Measurements from ENCODE around the gene ACP7.

GRCh38 chr19:39154100-39154628 lies 70.0 kb downstream of the ACP7 start:
- TF ChIP-seq GATA3 (IDR thresholded peaks at IDR 0.05; ENCODE audit: low read depth, low read length): no peak
- no peak for TF ChIP-seq GATA2 (IDR thresholded peaks at IDR 0.05; ENCODE audit: low read depth, low read length)
